Breast epithelium (tissue), 3 donors: ENCODE data around the gene SYTL3.

Experiments used
- CTCF ChIP-seq, 3 donors: fragments of 450-650 bp; IDR thresholded peaks; one replicate each; pipeline ENCODE4 v1.5.1; 2016 to 2017; ENCODE audit warnings: antibody characterized with exemption in 3 of 3, mild to moderate bottlenecking in 3 of 3, moderate library complexity in 3 of 3
- POLR2A ChIP-seq: fragments of 450-650 bp; IDR thresholded peaks from one replicate; pipeline ENCODE4 v1.6.1; 2016; ENCODE audit warnings: antibody characterized with exemption, mild to moderate bottlenecking, moderate library complexity
- POLR2AphosphoS5 ChIP-seq, 3 donors: sonication (generic); formaldehyde crosslinking; IDR thresholded peaks; one replicate each; pipeline ENCODE4 v1.6.1; 2017; ENCODE audit warnings: antibody characterized with exemption in 3 of 3

GRCh38 chr6:158708239-158708638 lies 58.4 kb downstream of the SYTL3 start:
- TF ChIP-seq CTCF (IDR thresholded peaks at IDR 0.05) (no peak), POLR2A (no peak), POLR2AphosphoS5 (IDR thresholded peaks at IDR 0.05) (no peak)
